Measurements from ENCODE around the gene SULF2.

- no peak for TF ChIP-seq RAD21 (CRISPR knock-in tag; IDR thresholded peaks at IDR 0.05)
- no peak for TF ChIP-seq ZFP36 (IDR thresholded peaks at IDR 0.05; ENCODE audit: borderline replicate concordance, low read depth, low read length, partially characterized antibody)
- no peak for TF ChIP-seq ETV5 (CRISPR knock-in tag; IDR thresholded peaks at IDR 0.05; ENCODE audit: borderline replicate concordance)
Observed at GRCh38 chr20:47654370-47654769, 130.9 kb downstream of the SULF2 start.

All from HepG2 (cell line).